Stimulated activated CD4-positive, alpha-beta T cell treated with anti-CD3 and anti-CD28 coated beads, Interleukin-15, amount 100 ng/mL, for 24 hours (primary cell): ENCODE data around the gene CDK13.

Experiments
- DNase-seq: peaks from one replicate; pipeline ENCODE4 v3.0.0-alpha.2; 2020

The CDK13 gene

DNA sequence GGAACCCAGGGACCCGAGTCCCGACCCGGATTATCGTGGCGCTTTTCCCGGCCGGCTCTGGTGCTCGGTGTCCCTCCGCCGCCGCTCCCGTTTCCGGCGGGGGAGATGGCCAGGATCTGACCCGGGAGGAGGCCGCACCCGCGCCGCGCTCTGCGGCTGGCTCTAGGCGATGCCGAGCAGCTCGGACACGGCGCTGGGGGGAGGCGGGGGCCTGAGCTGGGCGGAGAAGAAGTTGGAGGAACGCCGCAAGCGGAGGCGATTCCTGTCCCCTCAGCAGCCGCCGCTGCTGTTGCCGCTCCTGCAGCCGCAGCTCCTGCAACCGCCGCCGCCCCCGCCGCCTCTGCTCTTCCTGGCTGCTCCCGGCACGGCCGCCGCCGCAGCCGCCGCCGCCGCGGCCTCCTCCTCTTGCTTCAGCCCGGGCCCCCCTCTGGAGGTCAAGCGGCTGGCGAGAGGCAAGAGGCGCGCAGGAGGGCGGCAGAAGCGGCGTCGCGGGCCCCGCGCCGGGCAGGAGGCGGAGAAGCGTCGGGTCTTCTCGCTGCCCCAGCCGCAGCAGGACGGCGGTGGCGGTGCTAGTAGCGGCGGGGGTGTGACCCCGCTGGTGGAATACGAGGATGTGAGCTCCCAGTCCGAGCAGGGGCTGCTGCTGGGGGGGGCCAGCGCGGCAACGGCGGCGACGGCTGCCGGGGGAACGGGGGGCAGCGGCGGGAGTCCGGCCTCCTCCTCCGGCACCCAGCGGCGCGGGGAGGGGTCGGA lies 593 bp downstream of the CDK13 start:
- DNase-seq, result peak; percentile 61

DNA sequence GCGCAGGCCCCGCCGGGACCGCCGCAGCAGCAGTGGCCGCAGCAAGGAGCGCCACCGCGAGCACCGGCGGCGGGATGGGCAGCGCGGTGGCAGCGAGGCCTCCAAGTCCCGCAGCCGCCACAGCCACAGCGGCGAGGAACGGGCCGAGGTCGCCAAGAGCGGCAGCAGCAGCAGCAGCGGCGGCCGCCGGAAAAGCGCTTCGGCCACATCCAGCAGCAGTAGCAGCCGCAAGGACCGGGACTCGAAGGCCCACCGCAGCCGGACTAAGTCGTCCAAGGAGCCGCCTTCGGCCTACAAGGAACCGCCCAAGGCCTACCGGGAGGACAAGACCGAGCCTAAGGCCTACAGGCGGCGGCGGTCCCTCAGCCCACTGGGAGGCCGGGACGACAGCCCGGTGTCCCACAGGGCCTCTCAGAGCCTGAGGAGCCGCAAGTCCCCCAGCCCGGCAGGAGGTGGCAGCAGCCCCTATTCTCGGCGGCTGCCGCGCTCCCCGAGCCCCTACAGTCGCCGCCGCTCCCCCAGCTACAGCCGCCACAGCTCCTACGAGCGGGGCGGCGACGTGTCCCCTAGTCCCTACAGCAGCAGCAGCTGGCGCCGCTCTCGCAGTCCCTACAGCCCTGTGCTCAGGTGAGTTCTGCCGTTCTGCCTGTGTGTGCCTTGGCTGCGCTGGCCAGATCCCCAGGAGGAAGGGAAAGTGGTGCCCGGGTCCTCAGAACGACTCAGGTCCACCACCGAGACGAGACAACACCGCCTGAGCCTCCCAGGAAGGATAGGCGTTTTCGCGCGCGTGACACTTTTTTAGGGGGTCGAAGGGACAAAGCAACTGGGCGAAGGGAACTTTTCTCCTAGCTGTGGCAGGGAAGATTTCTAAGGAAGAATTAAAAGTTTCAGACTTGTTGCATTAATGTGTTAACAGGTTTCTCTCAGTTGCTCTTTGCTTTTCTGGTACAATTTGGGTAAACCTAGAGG lies 1.5 kb downstream of the CDK13 start:
- DNase-seq, result peak; percentile 76

DNA sequence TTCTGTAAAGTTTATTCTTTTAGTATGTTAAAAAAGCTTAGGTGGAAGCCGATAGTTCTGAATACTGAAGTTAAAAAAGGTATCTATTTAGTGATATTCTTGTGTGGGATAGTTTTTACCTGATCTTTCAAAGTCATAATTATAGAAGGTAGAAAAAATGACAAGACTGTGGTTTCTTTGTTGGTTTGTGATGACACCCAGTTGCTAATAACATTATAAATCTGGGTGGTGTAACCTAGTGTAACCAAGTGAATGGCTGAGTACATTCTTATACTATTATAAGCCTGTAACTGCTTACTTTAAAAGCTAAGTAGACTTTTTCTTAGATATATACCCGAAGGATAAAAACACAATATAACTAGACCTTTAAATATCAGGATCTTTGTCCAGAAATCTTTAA lies 2.3 kb downstream of the CDK13 start:
- no peak for DNase-seq

DNA sequence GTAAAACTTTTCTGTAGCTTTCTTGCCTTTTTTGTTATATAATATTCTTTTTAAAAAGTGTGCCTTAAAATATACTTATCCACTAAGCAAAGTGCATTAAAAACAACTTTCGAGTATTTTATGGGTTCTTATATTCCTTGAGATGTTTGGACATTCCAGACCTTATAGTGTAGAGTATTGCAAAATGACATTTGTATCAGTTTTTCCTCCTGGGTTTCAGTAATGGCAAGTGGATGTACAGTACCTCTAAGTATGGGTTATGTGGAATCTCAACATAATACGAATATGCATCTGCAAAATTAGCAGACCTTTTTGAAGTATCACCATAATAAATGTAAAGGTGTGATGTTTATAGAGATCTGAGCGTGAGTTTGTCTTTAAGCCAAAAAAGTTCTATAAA lies 2.7 kb downstream of the CDK13 start:
- no peak for DNase-seq

DNA sequence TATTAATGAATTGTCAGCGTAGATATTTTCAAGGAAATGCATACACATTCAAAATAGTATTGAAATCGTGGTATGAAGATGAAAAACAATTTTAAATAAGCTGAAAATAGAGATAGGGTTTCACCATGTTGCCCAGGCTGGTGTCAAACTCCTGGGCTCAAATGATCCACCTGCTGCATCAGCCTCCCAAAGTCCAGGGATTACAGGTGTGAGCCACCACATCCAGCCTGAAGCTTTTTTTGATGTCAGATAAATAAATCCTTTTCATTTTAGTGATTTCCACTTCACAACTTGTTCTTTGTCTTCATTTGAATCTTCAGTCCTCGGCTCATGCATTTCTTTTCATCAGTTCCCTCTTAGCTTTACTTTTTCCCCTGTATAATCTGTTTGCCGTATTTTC lies 4.6 kb downstream of the CDK13 start:
- DNase-seq, result no peak

DNA sequence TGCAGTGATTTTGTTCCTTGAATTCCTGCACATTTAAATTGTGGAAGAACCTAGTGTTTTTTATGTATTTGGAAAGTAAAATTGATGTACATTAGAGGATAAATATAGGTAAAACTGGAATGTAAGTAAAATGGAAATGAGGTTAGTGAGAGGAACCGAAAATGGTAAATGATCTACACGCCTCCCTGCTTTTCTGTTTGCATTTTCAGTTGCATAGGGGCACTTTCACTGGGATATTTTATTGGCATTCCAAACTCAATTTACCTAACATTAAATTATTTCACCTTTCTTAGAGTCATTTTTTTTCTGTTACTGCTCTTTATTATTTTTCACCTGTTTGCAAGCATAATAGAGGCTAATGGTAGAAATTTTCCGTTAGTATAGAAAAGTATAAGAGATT lies 8.0 kb downstream of the CDK13 start:
- DNase-seq, result no peak

DNA sequence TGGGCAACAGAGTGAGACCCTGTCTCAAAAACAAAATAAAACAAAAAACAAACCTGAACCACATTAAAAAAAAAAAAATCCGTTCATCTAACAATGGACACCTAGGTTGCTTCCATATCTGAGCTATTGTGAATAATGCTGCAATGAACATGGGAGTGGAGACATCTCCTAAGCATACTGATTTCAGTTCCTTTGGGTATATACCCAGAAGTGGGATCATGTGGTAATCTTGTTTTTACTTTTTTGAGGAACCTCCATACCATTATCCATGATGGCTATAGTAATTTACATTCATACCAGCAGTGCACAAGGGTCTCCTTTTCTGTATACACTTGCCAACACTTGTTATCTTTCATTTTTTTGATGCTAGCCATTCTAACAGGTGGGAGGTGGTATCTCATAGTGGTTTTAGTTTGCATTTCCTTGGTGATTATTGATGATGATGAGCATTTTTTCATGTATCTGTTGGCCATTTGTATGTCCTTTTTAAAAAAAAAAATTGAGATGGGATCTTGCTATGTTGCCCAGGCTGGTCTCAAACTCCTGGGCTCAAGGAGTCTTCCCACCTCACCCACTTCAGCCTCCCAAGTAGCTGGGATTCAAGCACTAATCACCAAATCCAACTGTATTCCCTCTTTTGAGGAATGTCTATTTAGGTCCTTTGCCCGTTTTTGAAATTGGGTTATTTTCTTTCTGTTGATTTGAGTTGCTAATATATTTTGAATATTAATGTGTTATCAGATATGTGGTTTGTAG lies 17.5 kb downstream of the CDK13 start:
- no peak for DNase-seq

DNA sequence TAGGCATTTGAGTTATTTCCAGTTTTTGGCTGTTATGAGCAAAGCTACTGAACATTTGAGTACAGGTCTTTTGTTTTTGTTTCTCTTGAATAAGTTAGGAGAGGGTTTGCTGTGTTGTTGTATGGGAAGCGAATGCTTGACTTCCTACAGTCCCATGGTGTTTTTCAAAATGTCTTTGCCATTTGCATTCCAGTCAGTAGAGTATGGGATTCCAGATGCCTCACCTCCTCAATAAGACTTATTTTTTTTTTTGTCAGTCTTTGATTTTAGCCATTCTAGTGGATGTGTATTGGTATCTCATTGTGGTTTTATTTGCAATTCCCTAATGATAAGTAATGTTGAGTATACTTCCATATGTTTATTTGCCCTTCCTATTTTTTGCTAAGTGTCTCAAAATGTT lies 19.4 kb downstream of the CDK13 start:
- no peak for DNase-seq

DNA sequence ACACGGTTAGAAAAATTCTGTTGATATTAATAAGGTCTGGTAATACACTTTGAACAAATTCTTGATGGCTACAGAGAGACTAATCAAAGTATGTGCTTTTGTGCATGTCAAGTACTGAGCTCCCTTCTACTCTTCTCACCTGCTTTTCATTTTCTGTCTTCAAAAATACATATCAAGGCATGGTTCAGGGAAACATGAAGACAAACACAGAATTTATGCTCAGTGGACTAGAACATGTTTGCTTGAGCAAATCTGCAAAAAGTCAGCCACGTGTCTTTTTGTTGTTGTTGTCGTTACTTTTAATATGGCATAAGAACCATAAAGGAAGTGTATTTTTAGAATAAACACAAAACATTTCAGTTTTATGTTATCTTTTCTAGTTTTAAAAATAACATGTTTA lies 21.9 kb downstream of the CDK13 start:
- no peak for DNase-seq

DNA sequence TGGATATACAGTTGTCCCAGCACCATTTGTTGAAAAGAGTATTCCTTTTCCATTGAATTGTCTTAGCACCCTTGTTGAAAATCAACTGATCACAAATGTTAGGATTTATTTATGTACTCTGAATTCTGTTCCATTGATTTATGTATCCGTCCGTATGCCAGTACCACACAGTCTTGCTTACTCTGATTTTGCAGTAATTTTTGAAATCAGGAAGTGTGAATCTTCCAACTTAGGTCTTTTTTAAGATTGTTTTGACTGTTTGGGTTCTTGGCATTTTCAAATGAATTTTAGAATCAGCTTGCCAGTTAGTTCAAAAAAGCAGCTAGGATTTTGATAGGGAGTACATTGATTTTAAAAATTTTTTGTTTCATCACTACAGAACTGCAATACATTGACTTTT lies 23.7 kb downstream of the CDK13 start:
- DNase-seq, result no peak

DNA sequence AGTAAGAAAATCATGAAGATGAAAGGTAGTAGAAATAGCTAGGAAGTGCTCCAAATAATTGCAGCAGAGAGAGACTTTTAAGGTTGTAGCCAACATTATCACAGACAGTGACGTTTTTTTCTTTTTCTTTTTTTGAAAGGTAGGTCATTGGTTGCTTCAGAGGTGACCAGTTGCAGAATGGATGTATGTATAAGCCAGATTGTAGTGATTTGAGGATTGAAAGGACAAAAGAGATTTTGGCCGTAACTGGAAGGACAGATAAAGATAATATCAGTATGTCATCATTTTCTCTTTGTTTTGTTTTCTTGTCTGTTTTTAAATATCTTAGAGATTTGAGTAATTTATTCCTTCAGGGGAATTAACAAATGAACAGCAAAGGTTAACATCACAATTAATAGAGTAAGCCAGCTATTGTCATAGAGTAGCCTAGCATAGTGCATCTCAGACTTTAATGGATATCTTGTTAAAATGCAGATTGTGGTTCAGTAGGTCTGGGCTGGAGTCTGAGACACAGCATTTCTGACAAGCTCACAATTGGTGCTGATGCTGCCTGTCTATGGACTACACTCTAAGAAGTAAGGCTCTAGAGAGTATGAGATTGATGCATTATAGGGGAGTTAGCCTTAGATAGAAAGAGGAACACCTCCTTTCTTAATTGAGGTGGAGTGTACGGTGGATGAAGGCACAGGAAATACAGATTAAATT lies 28.3 kb downstream of the CDK13 start:
- DNase-seq, result no peak

DNA sequence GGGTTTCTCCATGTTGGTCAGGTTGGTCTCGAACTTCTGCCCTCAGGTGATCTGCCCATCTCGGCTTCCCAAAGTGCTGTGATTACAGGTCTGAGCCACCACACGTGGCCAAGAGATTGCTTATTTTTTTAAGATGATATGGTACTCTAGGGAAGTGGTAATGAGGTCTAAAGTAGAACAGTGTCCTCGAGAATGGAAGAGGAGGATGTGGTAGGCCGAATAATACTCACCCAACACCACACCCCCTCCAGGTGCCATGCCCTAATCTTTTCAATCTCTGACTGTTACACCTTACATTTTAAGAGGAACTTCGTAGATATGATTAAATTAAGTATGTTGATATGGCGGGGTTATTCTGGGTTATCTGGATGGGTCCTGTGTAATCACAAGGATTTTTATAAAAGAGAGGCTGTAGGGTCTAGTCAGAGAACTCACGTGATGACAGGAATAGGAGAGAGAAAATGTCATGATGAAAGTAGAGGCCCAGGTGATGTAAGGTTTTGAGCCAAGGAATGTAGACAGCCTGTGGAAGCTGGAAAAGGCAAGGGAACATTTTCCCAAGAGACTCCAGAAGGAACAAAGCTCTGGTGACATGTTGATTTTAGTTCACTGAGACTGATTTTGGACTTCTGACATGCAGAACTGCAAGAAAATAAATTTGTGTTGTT lies 29.5 kb downstream of the CDK13 start:
- no peak for DNase-seq

DNA sequence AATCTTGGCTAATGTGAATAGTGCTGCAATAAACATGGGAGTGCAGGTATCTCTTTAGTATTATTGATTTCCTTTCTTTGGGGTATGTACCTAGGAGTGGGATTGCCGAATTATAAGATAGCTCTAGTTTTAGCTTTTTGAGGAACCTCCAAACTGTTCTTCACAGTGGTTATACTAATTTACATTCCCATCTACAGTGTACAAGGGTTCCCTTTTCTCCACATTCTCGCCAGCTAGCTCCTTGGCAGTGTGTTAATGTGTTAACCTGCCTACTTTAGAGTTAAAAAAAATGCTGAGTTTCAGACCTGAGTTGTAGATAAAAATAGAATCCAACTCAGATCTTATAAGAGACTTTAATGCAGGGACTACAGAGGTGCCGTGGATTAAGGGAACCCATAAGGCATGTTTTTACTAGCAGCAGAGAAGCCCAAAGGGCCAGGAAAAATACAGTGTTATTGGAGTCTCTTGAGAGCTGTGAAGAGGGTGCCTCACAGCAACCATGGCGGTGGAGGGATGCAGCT lies 35.4 kb downstream of the CDK13 start:
- no peak for DNase-seq

DNA sequence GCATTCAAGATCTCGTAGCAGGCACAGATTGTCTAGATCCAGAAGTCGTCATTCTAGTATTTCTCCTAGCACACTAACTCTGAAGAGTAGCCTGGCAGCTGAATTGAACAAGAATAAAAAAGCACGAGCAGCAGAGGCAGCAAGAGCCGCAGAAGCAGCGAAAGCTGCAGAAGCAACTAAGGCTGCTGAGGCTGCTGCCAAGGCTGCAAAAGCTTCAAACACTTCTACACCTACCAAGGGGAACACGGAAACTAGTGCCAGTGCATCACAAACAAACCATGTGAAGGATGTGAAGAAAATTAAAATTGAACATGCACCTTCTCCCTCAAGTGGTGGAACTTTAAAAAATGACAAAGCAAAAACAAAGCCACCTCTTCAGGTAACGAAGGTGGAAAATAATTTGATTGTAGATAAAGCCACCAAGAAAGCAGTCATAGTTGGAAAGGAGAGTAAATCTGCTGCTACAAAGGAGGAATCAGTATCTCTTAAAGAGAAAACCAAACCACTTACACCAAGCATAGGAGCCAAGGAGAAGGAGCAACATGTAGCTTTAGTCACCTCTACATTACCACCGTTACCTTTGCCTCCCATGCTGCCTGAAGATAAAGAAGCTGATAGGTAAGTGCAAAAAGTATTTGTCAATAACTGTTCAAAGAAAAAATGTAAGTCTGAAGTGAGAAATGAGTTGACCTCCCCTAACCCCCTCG lies 37.7 kb downstream of the CDK13 start:
- DNase-seq, result no peak

DNA sequence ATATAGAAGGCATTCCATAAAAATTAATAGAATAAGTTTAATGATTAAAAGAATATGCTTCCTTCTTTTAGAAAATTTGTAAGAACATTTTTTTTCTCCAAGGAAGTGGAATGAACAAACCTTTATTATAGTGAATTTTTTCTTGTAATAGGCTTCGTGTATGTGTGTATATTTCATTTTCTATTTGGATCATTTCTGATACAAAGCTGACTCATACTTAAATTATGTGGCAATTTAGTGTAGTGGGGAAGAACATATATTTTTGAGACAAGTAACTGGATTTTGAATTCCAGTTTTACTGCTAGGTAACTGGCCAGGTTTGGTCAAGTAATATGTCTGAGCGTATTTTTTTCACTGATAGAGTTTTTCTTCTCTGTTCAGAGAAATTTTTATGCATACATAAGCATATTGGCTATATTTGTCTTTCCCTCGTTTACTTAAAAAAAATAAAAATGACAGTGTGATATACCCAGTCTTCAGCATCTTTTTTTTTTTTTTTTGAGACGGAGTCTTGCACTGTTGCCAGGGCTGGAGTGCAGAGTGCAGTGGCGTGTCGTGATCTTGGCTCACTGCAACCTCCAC lies 50.8 kb downstream of the CDK13 start:
- no peak for DNase-seq

DNA sequence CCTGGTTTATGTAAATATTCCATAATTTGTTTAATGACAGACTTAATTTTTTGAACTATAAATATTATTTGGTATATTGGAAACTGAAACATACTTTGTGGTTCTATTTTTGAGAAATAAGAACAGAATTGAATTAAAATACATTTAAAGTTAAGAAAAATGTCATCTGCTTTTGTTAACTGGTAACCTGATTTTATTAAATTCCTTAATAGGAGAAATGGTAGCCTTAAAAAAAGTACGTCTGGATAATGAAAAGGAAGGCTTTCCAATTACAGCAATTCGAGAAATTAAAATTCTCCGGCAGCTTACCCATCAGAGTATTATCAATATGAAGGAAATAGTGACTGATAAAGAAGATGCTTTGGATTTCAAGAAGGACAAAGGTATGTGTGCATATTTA lies 51.6 kb downstream of the CDK13 start:
- DNase-seq, result no peak

DNA sequence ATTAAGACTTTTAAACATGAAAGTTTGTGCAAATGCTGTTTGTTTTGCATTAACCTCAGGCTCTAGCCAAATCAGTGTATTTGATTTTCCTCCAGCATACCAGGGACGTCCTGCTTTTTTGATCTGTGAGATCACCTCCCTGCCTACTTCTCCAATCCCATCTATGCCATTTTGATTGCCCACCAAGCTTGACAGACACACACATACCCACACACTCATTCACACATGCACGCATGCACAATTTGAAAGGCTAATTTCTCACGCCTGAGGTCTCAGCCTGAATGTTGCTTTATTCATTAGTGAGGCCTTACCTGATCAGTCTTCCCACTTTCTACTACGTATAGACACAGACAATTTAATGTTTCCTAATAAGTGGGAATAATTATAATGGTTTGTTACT lies 53.5 kb downstream of the CDK13 start:
- DNase-seq, result no peak

DNA sequence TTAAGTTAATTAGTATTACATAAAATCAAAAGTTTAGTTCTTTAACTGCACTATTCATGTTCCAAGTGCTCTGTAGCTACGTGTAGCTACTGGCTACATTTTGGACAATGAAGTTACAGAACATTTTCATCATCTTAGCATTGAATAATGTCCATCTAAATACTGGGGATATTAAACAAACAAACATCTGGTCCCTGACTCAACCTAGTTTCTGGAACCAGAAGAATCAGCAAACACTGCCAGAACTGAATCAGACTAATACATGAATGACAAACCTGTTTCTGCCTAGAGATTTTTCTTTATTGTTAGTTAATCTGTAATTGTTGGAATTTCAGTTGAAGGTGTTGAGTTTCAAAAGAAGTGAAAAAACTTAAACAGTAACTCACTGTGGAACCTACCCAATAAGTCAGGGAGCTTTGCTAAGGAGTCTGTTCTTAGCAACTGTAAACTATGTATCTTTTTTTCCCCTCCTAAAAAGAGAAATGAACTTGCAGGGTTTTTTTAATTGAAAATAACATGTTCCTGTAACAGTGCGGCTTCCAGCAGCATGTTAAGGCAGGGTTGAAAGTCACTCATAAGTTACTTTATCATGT lies 58.3 kb downstream of the CDK13 start:
- DNase-seq, result no peak

DNA sequence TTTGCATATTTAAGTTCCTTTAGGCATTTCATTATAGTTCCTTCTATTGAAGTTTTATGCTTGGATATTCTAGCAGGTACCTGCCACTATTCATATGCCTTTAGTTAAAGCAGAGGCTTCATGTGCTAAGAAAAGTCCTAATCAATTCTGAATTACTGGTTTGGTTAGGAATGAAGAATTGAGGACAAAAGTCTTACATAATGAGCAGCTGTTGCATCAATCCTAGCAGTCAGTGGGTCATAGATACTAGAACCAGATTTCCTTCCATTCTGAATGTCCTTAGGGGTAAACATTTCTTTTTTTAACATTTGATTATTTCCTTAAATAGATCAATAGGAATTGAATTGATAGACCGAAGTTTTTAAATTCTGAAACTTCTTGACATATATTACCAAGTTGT lies 59.2 kb downstream of the CDK13 start:
- no peak for DNase-seq

DNA sequence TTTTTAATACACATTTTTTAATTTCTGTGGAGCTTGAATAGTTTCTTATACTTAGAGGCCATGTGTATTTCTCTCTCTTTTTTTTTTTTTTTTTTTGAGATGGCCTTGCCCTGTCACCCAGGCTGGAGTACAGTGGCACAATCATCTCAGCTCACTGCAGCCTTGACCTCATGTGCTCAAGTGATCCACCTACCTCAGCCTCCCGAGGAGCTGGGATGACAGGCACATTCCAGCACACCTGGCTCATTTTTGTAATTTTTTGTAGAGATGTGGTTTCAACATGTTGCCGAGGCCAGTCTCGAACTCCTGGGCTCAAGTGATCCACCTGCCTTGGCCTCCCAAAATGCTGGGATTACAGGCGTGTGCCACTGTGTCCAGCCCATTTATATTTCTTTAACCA lies 64.3 kb downstream of the CDK13 start:
- no peak for DNase-seq
